GM23248 (cell line): Measurements from ENCODE around the gene ANKRD16. TPM values are rescaled to one million over a fixed set of nuclear protein-coding genes. Genes with fewer than 3 reads are reported as not detected.

Experiments used
- DNase-seq: peaks from one replicate; pipeline ENCODE4 v3.0.0-alpha.2; 2015
- H2AFZ ChIP-seq: fragments of 200-600 bp; sonication (generic); 2 replicates; pipeline ENCODE4 v1.6.1; 2016; ENCODE audit warnings: antibody characterized with exemption
- H3F3A ChIP-seq: fragments of 200-600 bp; sonication (generic); 2 replicates; pipeline ENCODE4 v1.6.1; 2016; ENCODE audit warnings: mild to moderate bottlenecking, antibody characterized with exemption, mixed run types; ENCODE audit not compliant: insufficient read depth
- H3K27ac ChIP-seq: fragments of 200-600 bp; sonication (generic); 2 replicates; pipeline ENCODE4 v1.5.1; 2016; ENCODE audit warnings: mild to moderate bottlenecking
- H3K27me3 ChIP-seq: fragments of 200-600 bp; sonication (generic); replicated peaks from 2 replicates; pipeline ENCODE4 v1.6.1; 2016; ENCODE audit warnings: mild to moderate bottlenecking; ENCODE audit not compliant: insufficient read depth
- H3K36me3 ChIP-seq: fragments of 200-600 bp; sonication (generic); 2 replicates; pipeline ENCODE4 v1.6.1; 2016; ENCODE audit warnings: low read depth, mild to moderate bottlenecking
- H3K4me1 ChIP-seq: fragments of 200-600 bp; sonication (generic); 2 replicates; pipeline ENCODE4 v1.6.1; 2016; ENCODE audit warnings: mild to moderate bottlenecking; ENCODE audit not compliant: insufficient read depth
- H3K4me2 ChIP-seq: fragments of 200-600 bp; sonication (generic); one replicate; pipeline ENCODE4 v1.6.1; 2016; ENCODE audit warnings: mild to moderate bottlenecking; ENCODE audit not compliant: unreplicated experiment
- H3K4me3 ChIP-seq: fragments of 200-600 bp; sonication (generic); 2 replicates; pipeline ENCODE4 v1.5.1; 2016; ENCODE audit warnings: mild to moderate bottlenecking
- H3K79me2 ChIP-seq: fragments of 200-600 bp; sonication (generic); 2 replicates; pipeline ENCODE4 v1.6.1; 2016; ENCODE audit warnings: mild to moderate bottlenecking; ENCODE audit not compliant: insufficient read depth
- H3K9ac ChIP-seq: fragments of 200-600 bp; sonication (generic); 2 replicates; pipeline ENCODE4 v1.6.1; 2016; ENCODE audit warnings: mild to moderate bottlenecking
- H3K9me2 ChIP-seq: fragments of 200-600 bp; sonication (generic); 2 replicates; pipeline ENCODE4 v1.6.1; 2016; ENCODE audit warnings: mixed run types, mild to moderate bottlenecking, moderate library complexity; ENCODE audit not compliant: insufficient read depth
- H3K9me3 ChIP-seq: fragments of 200-600 bp; sonication (generic); one replicate; pipeline ENCODE4 v1.6.1; 2017; ENCODE audit warnings: low read depth
- H4K20me1 ChIP-seq: fragments of 200-600 bp; sonication (generic); 2 replicates; pipeline ENCODE4 v1.6.0; 2016; ENCODE audit not compliant: insufficient read depth
- EZH2 ChIP-seq: fragments of 200-600 bp; sonication (generic); IDR thresholded peaks from 2 replicates; pipeline ENCODE4 v1.6.1; 2018; ENCODE audit warnings: antibody characterized with exemption, mild to moderate bottlenecking; ENCODE audit not compliant: insufficient read depth, poor library complexity, severe bottlenecking
- EZH2phosphoT487 ChIP-seq: fragments of 200-600 bp; sonication (generic); IDR thresholded peaks from 2 replicates; pipeline ENCODE4 v1.6.1; 2018; ENCODE audit warnings: antibody characterized with exemption, moderate library complexity, mild to moderate bottlenecking, low read depth; ENCODE audit not compliant: insufficient read depth
- WGBS, 2 experiments: methylation state at CpG; one replicate each; pipeline ENCODE4 v1.1.6; 2015 to 2017; ENCODE audit warnings: low lambda C conversion rate in 2 of 2, low coverage in 1 of 2; ENCODE audit errors: missing lambda C conversion rate in 2 of 2; 5-methylcytosine and 5-hydroxymethylcytosine counted together
- in situ Hi-C: fragments of 300-500 bp; cut with MboI; formaldehyde crosslinking; loops from 2 replicates; pipeline ENCODE4 v1.15.0; 2020
- polyA plus RNA-seq: library from polyadenylated mRNA; unstranded; fragments of >200 nt; fragmentation: Nextera tagmentation; extraction: Ambion mirVana; gene quantifications from 2 replicates; pipeline ENCODE4 v1.2.1, GENCODE V29; 2016
- total RNA-seq: library from RNA; depleted of rRNA; stranded (reverse); fragments of >200 nt; shearing (Covaris generic); gene quantifications from 2 replicates; pipeline ENCODE4 v1.2.3, GENCODE V29; 2014

Gene ANKRD16
- total and polyA plus RNA-seq, 2 experiments from 2014 or later = 2.7 to 5.4 TPM

DNA sequence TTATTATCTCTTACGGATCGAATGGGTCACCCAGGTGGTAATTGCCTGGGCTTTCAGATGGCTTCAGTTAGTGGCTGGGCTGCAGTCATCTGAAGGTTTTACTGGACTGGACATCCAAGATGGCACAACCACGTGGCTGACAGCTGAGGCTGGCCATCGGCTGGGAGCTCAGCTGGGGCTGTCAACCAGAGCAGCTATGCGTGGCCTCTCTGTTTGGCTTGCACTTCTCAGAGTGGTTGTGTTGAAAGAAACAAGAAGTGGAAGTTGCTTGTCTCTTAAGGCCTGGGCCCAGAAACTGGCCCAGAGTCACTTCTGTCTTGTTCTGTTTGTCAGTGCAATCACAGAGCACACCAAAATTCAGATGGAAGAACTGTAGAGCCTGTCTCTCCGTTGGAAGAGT lies 70.8 kb downstream of the ANKRD16 start:
- no peak overlapping the region for H3K4me2 ChIP-seq
- peaks cover 10% of the 10 kb centered on the region for H3K4me1 ChIP-seq
- H3K27me3 ChIP-seq = no peaks in the 10 kb centered on the region
- no peak overlapping the region for H3K4me3 ChIP-seq
- no peak overlapping the region for H3K27ac ChIP-seq
- DNase-seq = no peak
- no peak overlapping the region for H2AFZ ChIP-seq
- no peaks in the 10 kb centered on the region for H3K36me3 ChIP-seq
- 0 out of 2 replicates have a peak, but pooled peaks cover 4% of the 10 kb centered on the region for H3F3A ChIP-seq
- peaks cover 12% of the 10 kb centered on the region; the same call in 1 of the 2 replicates for H3K79me2 ChIP-seq
- TF ChIP-seq EZH2 = no peak
- no peak for TF ChIP-seq EZH2phosphoT487
- no peaks in the 10 kb centered on the region for H3K9me3 ChIP-seq
- H3K9me2 ChIP-seq = no peaks in the 10 kb centered on the region
- in situ Hi-C loops = no loop called here
- H4K20me1 ChIP-seq = no peaks in the 10 kb centered on the region
- WGBS, 2 experiments = 76 to 77% methylated on average over 6 of the region's 6 CpGs
- H3K9ac ChIP-seq = no peak overlapping the region

- Histone ChIP-seq H3K9ac (no peak overlapping the region), H3K36me3 (no peaks in the 10 kb centered on the region), H3K4me2 (no peak overlapping the region), H2AFZ (no peak overlapping the region), H3K9me3 (no peaks in the 10 kb centered on the region), H3K4me1 (peaks cover 10% of the 10 kb centered on the region), H3K27me3 (no peaks in the 10 kb centered on the region), H3K27ac (no peak overlapping the region), H3F3A (0 out of 2 replicates have a peak, but pooled peaks cover 4% of the 10 kb centered on the region), H3K79me2 (peaks cover 14% of the 10 kb centered on the region), H3K9me2 (no peaks in the 10 kb centered on the region), H3K4me3 (no peak overlapping the region), H4K20me1 (no peaks in the 10 kb centered on the region)
- no peak for DNase-seq
- 97% methylated on average over 2 of the region's 2 CpGs for WGBS, 2 experiments
- in situ Hi-C loops = no loop called here
- TF ChIP-seq EZH2phosphoT487 (no peak), EZH2 (no peak)
These were observed 71.7 kb downstream of the ANKRD16 start for GRCh38 chr10:5818048-5818331.

- in situ Hi-C loops = no loop called here
- H3K27ac ChIP-seq = no peak overlapping the region
- peaks cover 10% of the 10 kb centered on the region for H3K4me1 ChIP-seq
- no peak for TF ChIP-seq EZH2
- H3K9me3 ChIP-seq = no peaks in the 10 kb centered on the region
- H3K36me3 ChIP-seq = no peaks in the 10 kb centered on the region
- H3K9me2 ChIP-seq = no peaks in the 10 kb centered on the region
- DNase-seq = no peak
- no peaks in the 10 kb centered on the region for H3K27me3 ChIP-seq
- no peak overlapping the region for H3K9ac ChIP-seq
- no peak overlapping the region for H3K4me2 ChIP-seq
- 0 out of 2 replicates have a peak, but pooled peaks cover 4% of the 10 kb centered on the region for H3F3A ChIP-seq
- H4K20me1 ChIP-seq = no peaks in the 10 kb centered on the region; the same call in 1 of the 2 replicates
- no peak overlapping the region for H2AFZ ChIP-seq
- 97 to 98% methylated on average over 4 of the region's 4 CpGs for WGBS, 2 experiments
- no peak overlapping the region for H3K4me3 ChIP-seq
- H3K79me2 ChIP-seq = peaks cover 19% of the 10 kb centered on the region
These were observed 72.2 kb downstream of the ANKRD16 start for GRCh38 chr10:5817322-5818047.

- no peaks in the 10 kb centered on the region for H3K9me3 ChIP-seq
- no peaks in the 10 kb centered on the region for H3K27me3 ChIP-seq
- H2AFZ ChIP-seq = no peak overlapping the region
- TF ChIP-seq EZH2phosphoT487 = no peak
- no peak for TF ChIP-seq EZH2
- no peak overlapping the region for H3K4me3 ChIP-seq
- H3F3A ChIP-seq = 0 out of 2 replicates have a peak, but pooled peaks cover 16% of the 10 kb centered on the region
- in situ Hi-C loops = no loop called here
- DNase-seq = no peak
- peaks cover 33% of the 10 kb centered on the region for H3K79me2 ChIP-seq
- peaks cover 11% of the 10 kb centered on the region for H3K4me1 ChIP-seq
- peaks cover 13% of the 10 kb centered on the region for H4K20me1 ChIP-seq
- no peak overlapping the region for H3K9ac ChIP-seq
- no peak overlapping the region for H3K27ac ChIP-seq
- H3K36me3 ChIP-seq = no peaks in the 10 kb centered on the region
- no peaks in the 10 kb centered on the region for H3K9me2 ChIP-seq
- H3K4me2 ChIP-seq = no peak overlapping the region
These were observed 73.5 kb downstream of the ANKRD16 start for GRCh38 chr10:5816170-5816569.
